Measurements from ENCODE around the gene CCL11.

DNA sequence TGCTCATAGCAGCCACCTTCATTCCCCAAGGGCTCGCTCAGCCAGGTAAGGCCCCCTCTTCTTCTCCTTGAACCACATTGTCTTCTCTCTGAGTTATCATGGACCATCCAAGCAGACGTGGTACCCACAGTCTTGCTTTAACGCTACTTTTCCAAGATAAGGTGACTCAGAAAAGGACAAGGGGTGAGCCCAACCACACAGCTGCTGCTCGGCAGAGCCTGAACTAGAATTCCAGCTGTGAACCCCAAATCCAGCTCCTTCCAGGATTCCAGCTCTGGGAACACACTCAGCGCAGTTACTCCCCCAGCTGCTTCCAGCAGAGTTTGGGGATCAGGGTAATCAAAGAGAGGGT, 30.2 kb upstream of the CCL11 start:
- TF ChIP-seq, protein P1, sequence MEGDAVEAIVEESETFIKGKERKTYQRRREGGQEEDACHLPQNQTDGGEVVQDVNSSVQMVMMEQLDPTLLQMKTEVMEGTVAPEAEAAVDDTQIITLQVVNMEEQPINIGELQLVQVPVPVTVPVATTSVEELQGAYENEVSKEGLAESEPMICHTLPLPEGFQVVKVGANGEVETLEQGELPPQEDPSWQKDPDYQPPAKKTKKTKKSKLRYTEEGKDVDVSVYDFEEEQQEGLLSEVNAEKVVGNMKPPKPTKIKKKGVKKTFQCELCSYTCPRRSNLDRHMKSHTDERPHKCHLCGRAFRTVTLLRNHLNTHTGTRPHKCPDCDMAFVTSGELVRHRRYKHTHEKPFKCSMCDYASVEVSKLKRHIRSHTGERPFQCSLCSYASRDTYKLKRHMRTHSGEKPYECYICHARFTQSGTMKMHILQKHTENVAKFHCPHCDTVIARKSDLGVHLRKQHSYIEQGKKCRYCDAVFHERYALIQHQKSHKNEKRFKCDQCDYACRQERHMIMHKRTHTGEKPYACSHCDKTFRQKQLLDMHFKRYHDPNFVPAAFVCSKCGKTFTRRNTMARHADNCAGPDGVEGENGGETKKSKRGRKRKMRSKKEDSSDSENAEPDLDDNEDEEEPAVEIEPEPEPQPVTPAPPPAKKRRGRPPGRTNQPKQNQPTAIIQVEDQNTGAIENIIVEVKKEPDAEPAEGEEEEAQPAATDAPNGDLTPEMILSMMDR (IDR thresholded peaks at IDR 0.05), result no peak
- no peak for TF ChIP-seq POLR2A (IDR thresholded peaks at IDR 0.05)
